Uterus (tissue), 4 donors: ENCODE data around the gene MOGAT1. TPM values are rescaled to one million over a fixed set of nuclear protein-coding genes. Genes with fewer than 3 reads are reported as not detected.

Source experiments
- DNase-seq, 2 donors: peaks; one replicate each; pipeline ENCODE4 v3.0.0-alpha.2; 2019 to 2020
- H3K27ac ChIP-seq, 2 donors: fragments of 200-600 bp; sonication (generic); 1 replicate in 1 of 2; 2 replicates in 1 of 2; pipeline ENCODE4 v1.5.1; 2016 to 2018
- H3K27me3 ChIP-seq, 2 donors: fragments of 200-600 bp; sonication (generic); one replicate each; pipeline ENCODE4 v1.5.1; 2018 to 2019; ENCODE audit warnings: control low read depth in 1 of 2
- H3K36me3 ChIP-seq, 2 donors: fragments of 200-600 bp; sonication (generic); one replicate each; pipeline ENCODE4 v1.5.1; 2019; ENCODE audit warnings: control low read depth in 1 of 2
- H3K4me1 ChIP-seq, 2 donors: fragments of 200-600 bp; sonication (generic); one replicate each; pipeline ENCODE4 v1.5.1; 2018 to 2019; ENCODE audit warnings: control low read depth in 1 of 2
- H3K4me3 ChIP-seq, 2 donors: fragments of 200-600 bp; sonication (generic); 1 replicate in 1 of 2; 2 replicates in 1 of 2; pipeline ENCODE4 v1.5.1; 2018 to 2019; ENCODE audit warnings: mild to moderate bottlenecking in 1 of 2
- H3K9me3 ChIP-seq, 2 donors: fragments of 200-600 bp; sonication (generic); one replicate each; pipeline ENCODE4 v1.5.1; 2019; ENCODE audit warnings: control low read depth in 1 of 2
- CTCF ChIP-seq, 4 experiments: fragments of 200-600 bp in 2 of 4; fragments of 450-650 bp in 2 of 4; sonication (generic) in 2 of 4; IDR thresholded peaks; one replicate each; pipeline ENCODE4 v1.5.1; 2016 to 2019; ENCODE audit warnings: antibody characterized with exemption in 4 of 4, mild to moderate bottlenecking in 2 of 4, moderate library complexity in 1 of 4
- POLR2A ChIP-seq, 2 donors: fragments of 450-650 bp; IDR thresholded peaks; one replicate each; pipeline ENCODE4 v1.6.1; 2016; ENCODE audit warnings: antibody characterized with exemption in 2 of 2, mild to moderate bottlenecking in 1 of 2, moderate library complexity in 1 of 2
- intact Hi-C: fragments of 100-400 bp; cut with DNase I; formaldehyde crosslinking; loops from one replicate; pipeline ENCODE4 v1.15.1; 2023; ENCODE audit warnings: low total_unique reads
- total RNA-seq, 4 donors: library from RNA; depleted of rRNA in 3 of 4; stranded (reverse); fragments of >200 nt in 3 of 4; gene quantifications; one replicate each; pipeline versions ENCODE4 v1.1.0 to v1.2.4, GENCODE V29; 2014 to 2023
- donor health status: DM: yes; HTN: yes; CAD: no.

Gene MOGAT1
- total RNA-seq, 4 donors from 2014 or later: not detected

- H3K27ac ChIP-seq: no peak overlapping the region
- no peaks in the 10 kb centered on the region for H3K4me1 ChIP-seq
- no peaks in the 10 kb centered on the region for H3K9me3 ChIP-seq
- no peaks in the 10 kb centered on the region for H3K36me3 ChIP-seq
- no peak for TF ChIP-seq POLR2A (IDR thresholded peaks at IDR 0.05)
- TF ChIP-seq CTCF (IDR thresholded peaks at IDR 0.05): no peak
- H3K27me3 ChIP-seq: no peaks in the 10 kb centered on the region
- intact Hi-C loops: no loop called here
- DNase-seq: no peak
- H3K4me3 ChIP-seq: no peak overlapping the region
Measured at GRCh38 chr2:222747526-222748160, 76.2 kb downstream of the MOGAT1 start.

GRCh38 chr2:222750533-222750932, 79.1 kb downstream of the MOGAT1 start:
- H3K27ac ChIP-seq: no peak overlapping the region
- TF ChIP-seq POLR2A (IDR thresholded peaks at IDR 0.05): no peak
- no peak for TF ChIP-seq CTCF (IDR thresholded peaks at IDR 0.05)
- no peaks in the 10 kb centered on the region for H3K9me3 ChIP-seq
- no peak overlapping the region for H3K4me3 ChIP-seq
- DNase-seq: no peak
- H3K4me1 ChIP-seq: peaks cover 0 to 7% of the 10 kb centered on the region in 2 donors
- no peaks in the 10 kb centered on the region for H3K36me3 ChIP-seq
- H3K27me3 ChIP-seq: no peaks in the 10 kb centered on the region
- intact Hi-C loops: no loop called here

GRCh38 chr2:222751238-222751637, 79.8 kb downstream of the MOGAT1 start:
- Histone ChIP-seq H3K9me3 (no peaks in the 10 kb centered on the region), H3K36me3 (no peaks in the 10 kb centered on the region), H3K4me3 (no peak overlapping the region), H3K27me3 (no peaks in the 10 kb centered on the region), H3K27ac (no peak overlapping the region), H3K4me1 (peaks cover 0 to 7% of the 10 kb centered on the region in 2 donors)
- TF ChIP-seq CTCF (IDR thresholded peaks at IDR 0.05) (no peak), POLR2A (IDR thresholded peaks at IDR 0.05) (no peak)
- no peak for DNase-seq
- intact Hi-C loops: no loop called here

GRCh38 chr2:222751821-222752719, 80.6 kb downstream of the MOGAT1 start:
- no peak for DNase-seq
- H3K4me1 ChIP-seq: peaks cover 0 to 7% of the 10 kb centered on the region in 2 donors
- H3K27me3 ChIP-seq: no peaks in the 10 kb centered on the region
- TF ChIP-seq CTCF (IDR thresholded peaks at IDR 0.05): no peak
- TF ChIP-seq POLR2A (IDR thresholded peaks at IDR 0.05): no peak
- no peak overlapping the region for H3K27ac ChIP-seq
- no peaks in the 10 kb centered on the region for H3K9me3 ChIP-seq
- H3K4me3 ChIP-seq: no peak overlapping the region
- intact Hi-C loops: no loop called here
- no peaks in the 10 kb centered on the region for H3K36me3 ChIP-seq

- Histone ChIP-seq H3K4me1 (peaks cover 0 to 7% of the 10 kb centered on the region in 2 donors), H3K36me3 (no peaks in the 10 kb centered on the region), H3K27me3 (no peaks in the 10 kb centered on the region), H3K4me3 (no peak overlapping the region), H3K27ac (no peak overlapping the region), H3K9me3 (no peaks in the 10 kb centered on the region)
- intact Hi-C loops: no loop called here
- DNase-seq: no peak
- TF ChIP-seq POLR2A (IDR thresholded peaks at IDR 0.05): no peak
- no peak for TF ChIP-seq CTCF (IDR thresholded peaks at IDR 0.05)
Measured at GRCh38 chr2:222752746-222753145, 81.3 kb downstream of the MOGAT1 start.
